GM23338 (cell line): Measurements from ENCODE around the gene DHX30.

Experiments
- CREB1 ChIP-seq: fragments of 250-450 bp; sonication (Bioruptor Pico); IDR thresholded peaks from 2 replicates; pipeline ENCODE4 v1.5.0; 2020; ENCODE audit warnings: low read depth, mild to moderate bottlenecking, moderate library complexity
- EZH2 ChIP-seq: fragments of 200-600 bp; sonication (generic); IDR thresholded peaks from one replicate; pipeline ENCODE4 v1.8.0; 2017; ENCODE audit warnings: antibody characterized with exemption, mild to moderate bottlenecking, low read depth; ENCODE audit not compliant: unreplicated experiment
- EZH2phosphoT487 ChIP-seq: fragments of 200-600 bp; sonication (generic); IDR thresholded peaks from one replicate; pipeline ENCODE4 v1.8.1; 2018; ENCODE audit warnings: antibody characterized with exemption; ENCODE audit not compliant: unreplicated experiment
- STAT1 ChIP-seq: IDR thresholded peaks from one replicate; pipeline ENCODE4 v1.6.1; 2016; ENCODE audit warnings: antibody characterized with exemption; ENCODE audit not compliant: unreplicated experiment
- TF ChIP-seq, protein P1 (sequence below), 2 experiments: fragments of 200-600 bp in 1 of 2; sonication (generic) in 1 of 2; conservative IDR thresholded peaks; 2 replicates each; pipeline versions ENCODE4 v1.5.1 to v1.6.1; 2016 to 2017; ENCODE audit warnings: antibody characterized with exemption in 2 of 2, low read depth in 2 of 2, mild to moderate bottlenecking in 2 of 2, moderate library complexity in 1 of 2

DNA sequence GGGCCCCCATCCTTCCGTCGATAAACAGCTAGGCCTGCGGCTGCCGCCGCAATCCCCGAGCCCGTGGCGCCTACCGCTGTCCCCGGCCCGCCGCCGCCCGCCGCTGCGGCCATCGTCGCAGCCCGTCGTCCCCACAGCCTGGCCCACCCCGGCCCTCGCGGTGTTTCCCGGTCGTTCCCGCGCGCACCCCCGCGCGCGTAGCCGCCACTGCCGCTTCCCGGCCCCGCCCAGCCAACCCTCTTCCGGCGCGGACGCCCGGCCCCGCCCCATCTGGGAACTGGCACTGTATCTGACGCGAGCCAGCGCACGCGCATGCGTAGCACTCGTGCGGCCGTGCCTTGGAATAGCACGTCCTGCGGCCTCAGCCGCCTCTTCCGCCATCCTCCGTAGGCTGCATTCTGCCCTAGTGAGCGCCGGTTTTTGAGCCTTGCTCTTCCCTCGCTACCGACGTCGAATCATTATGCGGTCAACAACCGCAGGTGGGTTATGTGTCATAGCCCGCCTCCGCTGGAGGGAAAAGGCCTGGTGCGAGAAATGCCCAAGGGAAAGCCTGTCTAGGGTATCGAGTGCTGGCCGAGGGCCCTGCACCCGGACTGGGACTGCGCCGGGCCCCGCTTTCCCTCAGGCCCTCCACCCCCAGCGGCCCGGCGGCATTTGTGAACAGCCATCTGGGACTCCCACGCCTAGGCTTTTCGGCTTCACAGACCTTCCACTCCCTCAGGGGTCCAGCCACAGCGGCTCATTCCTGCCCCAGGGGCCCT, 21.1 kb upstream of the DHX30 start, which contains the start of gene SMARCC1:
- TF ChIP-seq, protein P1, sequence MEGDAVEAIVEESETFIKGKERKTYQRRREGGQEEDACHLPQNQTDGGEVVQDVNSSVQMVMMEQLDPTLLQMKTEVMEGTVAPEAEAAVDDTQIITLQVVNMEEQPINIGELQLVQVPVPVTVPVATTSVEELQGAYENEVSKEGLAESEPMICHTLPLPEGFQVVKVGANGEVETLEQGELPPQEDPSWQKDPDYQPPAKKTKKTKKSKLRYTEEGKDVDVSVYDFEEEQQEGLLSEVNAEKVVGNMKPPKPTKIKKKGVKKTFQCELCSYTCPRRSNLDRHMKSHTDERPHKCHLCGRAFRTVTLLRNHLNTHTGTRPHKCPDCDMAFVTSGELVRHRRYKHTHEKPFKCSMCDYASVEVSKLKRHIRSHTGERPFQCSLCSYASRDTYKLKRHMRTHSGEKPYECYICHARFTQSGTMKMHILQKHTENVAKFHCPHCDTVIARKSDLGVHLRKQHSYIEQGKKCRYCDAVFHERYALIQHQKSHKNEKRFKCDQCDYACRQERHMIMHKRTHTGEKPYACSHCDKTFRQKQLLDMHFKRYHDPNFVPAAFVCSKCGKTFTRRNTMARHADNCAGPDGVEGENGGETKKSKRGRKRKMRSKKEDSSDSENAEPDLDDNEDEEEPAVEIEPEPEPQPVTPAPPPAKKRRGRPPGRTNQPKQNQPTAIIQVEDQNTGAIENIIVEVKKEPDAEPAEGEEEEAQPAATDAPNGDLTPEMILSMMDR (conservative IDR thresholded peaks at IDR 0.05; ENCODE audit: low read depth in 2 of 2), result no peak
- TF ChIP-seq STAT1 (no peak), CREB1 (CRISPR knock-in tag) (peak; percentile 64), EZH2 (no peak), EZH2phosphoT487 (no peak)
